SU-DHL-6 (cell line): ENCODE measurements around the gene RRAS2.

ENCODE experiments used
- CTCF ChIP-seq: fragments of 200-600 bp; sonication (generic); IDR thresholded peaks from one replicate; pipeline ENCODE4 v1.5.1; 2017; ENCODE audit warnings: antibody characterized with exemption, mild to moderate bottlenecking, low read length, moderate library complexity; ENCODE audit not compliant: insufficient read depth, poor library complexity, severe bottlenecking
- EZH2phosphoT487 ChIP-seq: fragments of 200-600 bp; sonication (generic), shearing (Covaris generic); conservative IDR thresholded peaks from 2 replicates; pipeline ENCODE4 v1.6.1; 2018; ENCODE audit warnings: mild to moderate bottlenecking, antibody characterized with exemption, low read length, moderate library complexity, mixed read lengths

GRCh38 chr11:14334192-14334591 lies 24.8 kb downstream of the RRAS2 start:
- TF ChIP-seq CTCF: no peak
- no peak for TF ChIP-seq EZH2phosphoT487
